T-helper 1 cell treated with Interleukin-12 subunit alpha and Interleukin-12 subunit beta and Interleukin-4 antibody, amounts not matched to agents 30 μg/mL and 1 μg/mL, for 36 hours (primary cell): ENCODE results near the gene TMPRSS4.

Experiments used
- H3K27ac Mint-ChIP-seq: one replicate; pipeline ENCODE4 v1.8.0; 2021; ENCODE audit warnings: mild to moderate bottlenecking, mixed read lengths
- H3K27me3 Mint-ChIP-seq: one replicate; pipeline ENCODE4 v1.8.0; 2021; ENCODE audit warnings: low read depth, mixed read lengths
- H3K36me3 Mint-ChIP-seq: one replicate; pipeline ENCODE4 v1.8.0; 2021; ENCODE audit warnings: low read depth, mixed read lengths
- H3K4me1 Mint-ChIP-seq: one replicate; pipeline ENCODE4 v1.8.0; 2021; ENCODE audit warnings: low read depth, mixed read lengths
- H3K4me3 Mint-ChIP-seq: one replicate; pipeline ENCODE4 v1.8.0; 2021; ENCODE audit warnings: mild to moderate bottlenecking, moderate library complexity, mixed read lengths
- H3K9me3 Mint-ChIP-seq: one replicate; pipeline ENCODE4 v1.8.0; 2021; ENCODE audit warnings: mixed read lengths

Gene TMPRSS4

GRCh38 chr11:118168316-118168715, 91.4 kb downstream of the TMPRSS4 start:
- peaks cover 19% of the 10 kb centered on the region for H3K27me3 Mint-ChIP-seq
- H3K36me3 Mint-ChIP-seq = no peaks in the 10 kb centered on the region
- no peak overlapping the region for H3K27ac Mint-ChIP-seq
- H3K4me1 Mint-ChIP-seq = peaks cover 7% of the 10 kb centered on the region
- no peaks in the 10 kb centered on the region for H3K9me3 Mint-ChIP-seq
- H3K4me3 Mint-ChIP-seq = no peak overlapping the region

DNA sequence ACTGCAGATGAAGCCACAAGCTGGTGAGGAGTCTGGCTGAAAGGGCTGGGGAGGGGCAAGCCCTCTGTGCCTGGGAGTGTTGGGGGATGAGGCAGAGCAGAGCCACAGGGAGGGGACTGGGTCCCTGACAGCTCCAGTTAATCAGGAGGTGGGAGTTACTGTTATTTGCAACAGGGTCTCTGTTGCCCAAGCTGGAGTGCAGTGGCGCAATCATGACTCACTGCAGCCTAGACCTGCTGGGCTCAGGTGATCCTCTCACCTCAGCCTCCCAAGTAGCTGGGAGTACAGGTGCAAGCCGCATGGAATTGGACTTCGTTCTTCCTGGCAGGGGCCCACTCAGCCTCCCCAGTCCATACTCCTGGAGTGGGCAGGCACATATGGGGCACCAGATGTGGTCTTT, 91.9 kb downstream of the TMPRSS4 start:
- H3K4me1 Mint-ChIP-seq = peaks cover 7% of the 10 kb centered on the region
- no peak overlapping the region for H3K4me3 Mint-ChIP-seq
- H3K9me3 Mint-ChIP-seq = no peaks in the 10 kb centered on the region
- H3K27ac Mint-ChIP-seq = no peak overlapping the region
- H3K27me3 Mint-ChIP-seq = peaks cover 16% of the 10 kb centered on the region
- H3K36me3 Mint-ChIP-seq = no peaks in the 10 kb centered on the region

- Mint-ChIP-seq H3K27me3 (peaks cover 21% of the 10 kb centered on the region), H3K9me3 (no peaks in the 10 kb centered on the region), H3K27ac (no peak overlapping the region), H3K4me1 (peaks cover 7% of the 10 kb centered on the region), H3K4me3 (no peak overlapping the region), H3K36me3 (no peaks in the 10 kb centered on the region)
Observed at GRCh38 chr11:118169300-118170140, 92.6 kb downstream of the TMPRSS4 start.

DNA sequence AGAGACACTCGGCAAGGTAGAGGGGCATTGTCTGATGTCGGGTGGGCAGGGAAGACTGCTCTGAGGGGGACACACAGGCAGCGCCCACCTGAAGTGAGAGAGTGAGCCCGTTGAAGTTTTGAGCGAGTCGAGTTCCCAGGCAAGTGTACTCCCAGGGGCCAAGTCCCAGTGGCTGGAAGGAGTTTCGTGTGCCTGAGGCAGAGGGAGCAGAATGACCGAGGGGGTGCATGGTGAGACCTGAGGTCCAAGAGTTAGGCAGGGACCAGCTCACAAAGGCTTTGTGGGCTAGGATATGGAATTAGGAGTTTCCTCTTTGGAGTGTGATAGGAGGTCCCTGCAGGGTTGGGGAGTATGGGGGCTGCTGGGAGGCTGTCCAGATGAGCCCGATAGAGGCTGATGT, 93.4 kb downstream of the TMPRSS4 start:
- H3K9me3 Mint-ChIP-seq = no peaks in the 10 kb centered on the region
- peaks cover 26% of the 10 kb centered on the region for H3K27me3 Mint-ChIP-seq
- H3K27ac Mint-ChIP-seq = no peak overlapping the region

DNA sequence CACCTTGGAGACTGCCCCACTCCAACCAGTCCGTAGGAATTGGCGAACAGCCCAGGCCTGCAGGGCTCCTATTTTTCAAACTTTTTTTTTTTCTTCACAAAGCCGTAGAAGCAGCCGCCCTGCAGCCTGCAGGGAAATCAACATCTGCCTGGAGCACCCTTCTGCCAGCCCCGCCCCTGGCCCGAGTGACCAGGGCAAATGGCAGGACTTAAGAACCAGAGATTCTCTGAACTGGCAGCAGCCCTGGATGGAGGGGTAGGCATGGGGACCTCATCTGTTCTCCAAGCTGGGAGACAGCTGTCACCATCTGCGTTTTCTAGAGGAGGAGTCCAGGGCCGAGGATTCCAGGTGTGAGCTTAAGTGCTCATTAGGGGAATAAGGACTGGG, 94.0 kb downstream of the TMPRSS4 start:
- Mint-ChIP-seq H3K4me1 (peaks cover 7% of the 10 kb centered on the region), H3K27ac (no peak overlapping the region), H3K4me3 (no peak overlapping the region), H3K36me3 (no peaks in the 10 kb centered on the region), H3K27me3 (peaks cover 32% of the 10 kb centered on the region), H3K9me3 (no peaks in the 10 kb centered on the region)

More for the DNA sequence above, 93.4 kb downstream of the TMPRSS4 start:
- H3K36me3 Mint-ChIP-seq = no peaks in the 10 kb centered on the region
- H3K4me1 Mint-ChIP-seq = peaks cover 7% of the 10 kb centered on the region
- H3K4me3 Mint-ChIP-seq = no peak overlapping the region
